PFSK-1 (cell line): ENCODE measurements around the gene ARHGAP28.

Experiments used
- POLR2AphosphoS5 ChIP-seq: IDR thresholded peaks from 2 replicates; pipeline ENCODE4 v1.6.1; 2012; ENCODE audit warnings: low read depth, mild to moderate bottlenecking, control low read depth, low read length, moderate library complexity
- REST ChIP-seq, 2 experiments: IDR thresholded peaks; 2 replicates each; pipeline versions ENCODE4 v1.6.1 to v1.8.0; 2011 to 2012; ENCODE audit warnings: low read depth in 2 of 2, low read length in 2 of 2, control low read depth in 1 of 2, inconsistent platforms in 1 of 2, mild to moderate bottlenecking in 1 of 2, moderate library complexity in 1 of 2; ENCODE audit not compliant: insufficient read depth in 1 of 2
- SIN3A ChIP-seq: IDR thresholded peaks from 2 replicates; pipeline ENCODE4 v1.6.1; 2012; ENCODE audit warnings: mild to moderate bottlenecking, low read length, moderate library complexity, borderline replicate concordance; ENCODE audit not compliant: insufficient read depth

GRCh38 chr18:6776188-6776587, 46.7 kb downstream of the ARHGAP28 start:
- TF ChIP-seq SIN3A (no peak), POLR2AphosphoS5 (no peak), REST (IDR thresholded peaks at IDR 0.05; ENCODE audit: insufficient read depth in 1 of 2, low read depth in 2 of 2, low read length in 2 of 2) (no peak)
